NCI-H748 (cell line): Measurements from ENCODE around the gene KCNQ5.

Experiments
- DNase-seq: peaks from one replicate; lab custom pipeline; 2025; ENCODE audit not compliant: unreplicated experiment; lab: John Stamatoyannopoulos, UW

KCNQ5 gene

GRCh38 chr6:72740135-72740534 lies 118.3 kb downstream of the KCNQ5 start:
- no peak for DNase-seq

GRCh38 chr6:72741083-72741482 lies 119.2 kb downstream of the KCNQ5 start:
- DNase-seq, result no peak

GRCh38 chr6:72742001-72742673 lies 120.3 kb downstream of the KCNQ5 start:
- DNase-seq, result no peak

- no peak for DNase-seq
Observed at GRCh38 chr6:72746276-72746675, 124.4 kb downstream of the KCNQ5 start.

DNA sequence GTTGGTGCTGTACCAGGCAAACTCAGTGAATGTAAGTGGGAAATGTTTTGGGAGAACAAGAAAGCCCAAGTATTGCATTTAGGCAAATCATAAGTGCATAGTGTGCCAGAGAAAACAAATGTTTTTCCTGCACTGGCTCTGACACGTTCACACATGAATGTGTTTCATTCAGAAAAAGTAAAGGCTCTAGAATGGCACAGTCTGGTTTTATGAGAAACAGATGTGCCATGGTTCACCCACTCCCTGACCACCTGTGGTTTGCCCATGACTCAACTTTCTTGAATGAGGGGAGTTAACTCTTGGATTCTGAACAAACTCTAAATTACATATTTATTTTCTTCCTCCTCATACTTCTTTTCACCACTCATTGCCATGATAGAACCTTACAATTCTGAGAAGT lies 126.9 kb downstream of the KCNQ5 start:
- no peak for DNase-seq

GRCh38 chr6:72755752-72756151 lies 133.9 kb downstream of the KCNQ5 start:
- no peak for DNase-seq

- DNase-seq, result no peak
Observed at GRCh38 chr6:72757048-72757447, 135.2 kb downstream of the KCNQ5 start.

DNA sequence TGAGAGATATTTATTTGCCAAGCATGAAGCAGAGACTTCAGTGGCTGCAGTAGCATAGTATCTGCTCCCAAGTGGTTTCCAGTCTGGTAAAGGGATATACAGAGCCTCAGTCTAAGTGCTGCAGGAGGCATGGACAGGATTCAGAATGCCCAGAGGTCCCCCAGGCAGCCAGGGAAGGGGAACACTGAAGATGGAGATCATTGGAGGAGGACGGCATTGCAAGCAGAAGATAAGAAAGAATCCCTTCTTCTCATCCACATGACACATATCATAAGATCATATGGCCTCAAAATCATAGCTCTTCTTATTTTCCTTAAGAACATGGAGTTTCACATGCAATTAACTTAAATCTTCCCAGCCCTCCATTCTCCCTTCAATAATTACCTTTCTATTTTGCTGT lies 136.1 kb downstream of the KCNQ5 start:
- DNase-seq, result no peak

GRCh38 chr6:72758901-72759300 lies 137.0 kb downstream of the KCNQ5 start:
- DNase-seq, result no peak

DNA sequence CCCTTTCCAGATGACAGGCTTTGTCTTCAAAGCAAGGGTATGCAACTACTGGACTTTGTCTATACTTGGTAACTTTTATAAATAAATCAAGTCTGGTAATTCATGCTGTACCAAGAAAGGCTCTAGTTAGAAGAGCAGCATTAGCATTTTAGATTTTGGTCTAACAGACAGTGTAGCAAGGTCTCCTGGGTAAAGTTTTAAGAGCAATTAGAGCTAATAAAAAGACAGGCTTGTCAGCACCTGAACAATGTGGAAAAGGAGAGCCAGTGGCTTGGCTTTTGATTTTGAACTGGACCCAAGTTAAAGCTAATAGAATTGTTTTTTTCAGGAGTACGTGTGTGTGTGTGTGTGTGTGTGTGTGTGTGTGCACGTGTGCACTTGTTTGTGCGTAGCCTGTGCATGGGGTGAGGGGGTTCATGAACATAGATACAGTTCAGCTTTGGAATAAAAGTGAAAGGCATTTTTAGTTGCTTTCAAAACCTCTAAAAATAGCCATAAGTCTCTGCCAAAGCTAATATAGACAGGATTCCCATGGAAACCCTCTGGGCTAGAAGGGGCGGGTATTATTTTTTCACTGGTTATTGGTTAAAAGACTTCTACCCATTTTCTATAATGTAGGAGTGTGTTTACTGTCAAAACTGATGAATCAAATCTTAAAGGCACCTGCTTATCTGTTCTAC lies 138.4 kb downstream of the KCNQ5 start:
- DNase-seq, result no peak

- DNase-seq, result no peak
Observed at GRCh38 chr6:72761761-72762160, 139.9 kb downstream of the KCNQ5 start.

GRCh38 chr6:72769459-72770125 lies 147.7 kb downstream of the KCNQ5 start:
- DNase-seq, result no peak

DNA sequence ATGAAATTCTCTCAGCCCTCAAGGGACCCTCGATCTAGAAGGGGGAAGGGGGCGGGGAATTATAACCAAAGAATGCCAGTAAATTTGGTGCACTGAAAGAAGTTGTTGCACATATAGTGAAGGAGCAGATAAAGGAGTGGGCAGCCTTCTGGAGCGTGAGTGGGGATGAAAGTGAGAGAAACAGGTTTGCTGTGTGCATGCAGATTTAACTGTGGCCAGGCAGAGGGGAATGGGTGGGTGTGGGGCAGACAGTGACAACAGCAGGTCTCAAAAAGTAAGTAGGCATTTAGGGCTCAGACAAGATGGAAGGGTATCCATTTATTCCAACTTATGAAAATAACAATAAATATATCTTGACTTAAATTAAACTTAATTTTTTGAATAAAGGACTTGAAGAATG lies 149.1 kb downstream of the KCNQ5 start:
- no peak for DNase-seq

- no peak for DNase-seq
Observed at GRCh38 chr6:72776456-72776855, 154.6 kb downstream of the KCNQ5 start.

DNA sequence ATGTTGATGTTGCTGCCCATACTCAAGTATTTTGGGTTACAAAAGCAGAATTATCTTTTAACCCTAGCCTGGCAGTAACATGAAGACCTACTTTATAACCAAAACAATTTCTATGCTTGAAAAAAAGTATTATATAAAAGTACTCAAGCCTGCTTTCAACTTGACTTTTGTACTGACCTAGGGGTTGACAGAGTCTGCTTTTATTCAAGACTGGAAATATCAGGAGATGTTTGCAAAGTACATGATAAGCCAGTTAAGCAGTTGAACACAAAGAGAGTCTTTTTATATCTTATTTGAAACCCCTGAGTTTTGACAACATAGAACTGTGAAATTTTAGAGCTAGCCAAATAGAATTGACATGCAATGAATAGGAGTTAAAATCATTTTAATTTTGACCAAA lies 159.8 kb downstream of the KCNQ5 start:
- no peak for DNase-seq

GRCh38 chr6:72783035-72783434 lies 161.2 kb downstream of the KCNQ5 start:
- DNase-seq, result no peak

DNA sequence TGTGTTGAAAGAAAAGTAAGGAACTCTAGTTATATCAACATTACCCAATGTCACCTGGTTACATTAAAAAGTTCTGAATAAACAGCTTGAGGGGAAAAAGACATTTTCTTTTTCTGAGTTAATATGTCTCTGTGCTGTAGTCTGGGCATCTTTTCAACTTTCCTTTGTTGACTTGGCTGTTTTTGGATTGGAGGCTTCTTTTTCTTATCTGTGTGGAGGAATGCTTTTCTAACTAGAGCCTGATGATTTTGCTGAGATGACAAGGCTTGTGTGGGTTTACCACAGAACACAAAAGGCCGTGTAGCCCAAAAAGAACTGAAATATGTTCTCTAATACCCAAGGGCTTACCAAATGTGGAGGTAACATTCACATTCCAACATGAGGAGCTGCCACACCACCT lies 161.8 kb downstream of the KCNQ5 start:
- no peak for DNase-seq

GRCh38 chr6:72784071-72784470 lies 162.2 kb downstream of the KCNQ5 start:
- DNase-seq, result no peak

DNA sequence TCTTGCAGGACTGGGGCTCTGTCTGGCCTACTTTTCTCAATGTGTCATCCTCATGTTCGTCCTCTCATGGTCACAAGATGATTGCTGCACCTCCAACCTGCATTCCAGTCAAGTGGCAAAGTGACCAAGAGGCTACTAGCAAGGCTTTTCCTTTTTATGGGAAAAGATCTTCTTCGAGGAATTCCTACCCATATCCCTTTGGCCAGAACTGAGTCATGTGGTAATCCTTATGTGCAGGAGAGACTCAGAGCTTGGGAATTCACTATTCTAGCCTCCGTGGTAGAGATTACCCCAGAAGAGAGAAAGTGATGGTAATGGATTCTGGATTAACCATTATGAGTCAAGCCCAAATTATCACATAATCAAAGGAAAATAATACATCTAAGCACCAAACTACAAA lies 162.7 kb downstream of the KCNQ5 start:
- no peak for DNase-seq

- DNase-seq, result no peak
Observed at GRCh38 chr6:72787391-72788031, 165.6 kb downstream of the KCNQ5 start.

GRCh38 chr6:72788188-72788587 lies 166.3 kb downstream of the KCNQ5 start:
- DNase-seq, result no peak

GRCh38 chr6:72789145-72789544 lies 167.3 kb downstream of the KCNQ5 start:
- DNase-seq, result no peak
